ENCODE results near the gene PTH2.

GRCh38 chr19:49435670-49436069, 12.4 kb upstream of the PTH2 start:
- no peak for TF ChIP-seq POLR2AphosphoS5 (IDR thresholded peaks at IDR 0.05; ENCODE audit: insufficient read depth, low read depth, low read length)
- no peak for TF ChIP-seq EZH2 (IDR thresholded peaks at IDR 0.05; ENCODE audit: borderline replicate concordance, low read depth, low read length, severe bottlenecking)
- TF ChIP-seq CTCF (IDR thresholded peaks at IDR 0.05; ENCODE audit: extremely low read depth in 1 of 2, insufficient read depth in 1 of 2, low read depth in 1 of 2, low read length in 2 of 2), result no peak
- TF ChIP-seq POLR2A (IDR thresholded peaks at IDR 0.05; ENCODE audit: low read depth, low read length), result no peak
- no peak for TF ChIP-seq JUN (IDR thresholded peaks at IDR 0.05; ENCODE audit: borderline replicate concordance, insufficient read depth, insufficient read length, low read depth)
- TF ChIP-seq MAX (IDR thresholded peaks at IDR 0.05; ENCODE audit: insufficient read depth, insufficient read length), result no peak
- TF ChIP-seq MYC (IDR thresholded peaks at IDR 0.05; ENCODE audit: low read depth, low read length), result no peak
- no peak for TF ChIP-seq FOS (IDR thresholded peaks at IDR 0.05; ENCODE audit: borderline replicate concordance, insufficient read depth, low read length)
- TF ChIP-seq GATA2 (IDR thresholded peaks at IDR 0.05; ENCODE audit: insufficient read depth, insufficient read length, low read depth, low read length), result no peak
